HL-60 (cell line): ENCODE measurements around the gene TMEM117.

Source experiments
- CTCF ChIP-seq: IDR thresholded peaks from one replicate; pipeline ENCODE4 v1.5.1; 2011; ENCODE audit warnings: low read length, control low read depth, inconsistent platforms; ENCODE audit not compliant: insufficient read depth
- POLR2AphosphoS5 ChIP-seq: IDR thresholded peaks from 2 replicates; pipeline ENCODE4 v1.6.1; 2012; ENCODE audit warnings: low read depth

GRCh38 chr12:43872396-43872795 is 36.5 kb downstream of the TMEM117 start:
- TF ChIP-seq POLR2AphosphoS5 = no peak
- no peak for TF ChIP-seq CTCF
